ENCODE data around the gene PLOD2.

Gene PLOD2

GRCh38 chr3:146104068-146104467 is 56.9 kb downstream of the PLOD2 start:
- TF ChIP-seq MAX (IDR thresholded peaks at IDR 0.05), result no peak
- TF ChIP-seq USF1 (IDR thresholded peaks at IDR 0.05), result no peak
- TF ChIP-seq TEAD4 (IDR thresholded peaks at IDR 0.05), result no peak
- TF ChIP-seq CREB1 (IDR thresholded peaks at IDR 0.05; ENCODE audit: low read depth), result no peak
- TF ChIP-seq NFIC (IDR thresholded peaks at IDR 0.05), result no peak
- TF ChIP-seq EP300 (IDR thresholded peaks at IDR 0.05; ENCODE audit: borderline replicate concordance), result no peak
- TF ChIP-seq EGR1 (IDR thresholded peaks at IDR 0.05), result no peak
- no peak for TF ChIP-seq REST (IDR thresholded peaks at IDR 0.05; ENCODE audit: low read depth)
- TF ChIP-seq CEBPB (IDR thresholded peaks at IDR 0.05), result no peak

GRCh38 chr3:146102885-146103284 is 58.1 kb downstream of the PLOD2 start:
- no peak for TF ChIP-seq TEAD4 (IDR thresholded peaks at IDR 0.05)
- no peak for TF ChIP-seq USF1 (IDR thresholded peaks at IDR 0.05)

- no peak for TF ChIP-seq TCF12 (IDR thresholded peaks at IDR 0.05; ENCODE audit: low read depth)
- TF ChIP-seq EGR1 (IDR thresholded peaks at IDR 0.05), result no peak
- TF ChIP-seq NFIC (IDR thresholded peaks at IDR 0.05), result no peak
- no peak for TF ChIP-seq CREB1 (IDR thresholded peaks at IDR 0.05; ENCODE audit: low read depth)
- TF ChIP-seq MAX (IDR thresholded peaks at IDR 0.05), result no peak
- no peak for TF ChIP-seq FOXM1 (IDR thresholded peaks at IDR 0.05; ENCODE audit: borderline replicate concordance, low read depth)
- TF ChIP-seq RAD21 (IDR thresholded peaks at IDR 0.05; ENCODE audit: low read depth), result no peak
- no peak for TF ChIP-seq REST (IDR thresholded peaks at IDR 0.05; ENCODE audit: low read depth)
- TF ChIP-seq TEAD4 (IDR thresholded peaks at IDR 0.05), result no peak
- TF ChIP-seq TAF1 (IDR thresholded peaks at IDR 0.05; ENCODE audit: low read depth), result no peak
- no peak for TF ChIP-seq YY1 (IDR thresholded peaks at IDR 0.05; ENCODE audit: low read depth)
- TF ChIP-seq EP300 (IDR thresholded peaks at IDR 0.05; ENCODE audit: borderline replicate concordance), result no peak
- no peak for TF ChIP-seq ZBTB7A (IDR thresholded peaks at IDR 0.05; ENCODE audit: low read depth)
- no peak for TF ChIP-seq CEBPB (IDR thresholded peaks at IDR 0.05)
- TF ChIP-seq USF1 (IDR thresholded peaks at IDR 0.05), result no peak
These were observed 59.4 kb downstream of the PLOD2 start for GRCh38 chr3:146101538-146101937.

GRCh38 chr3:146100825-146101444 is 60.0 kb downstream of the PLOD2 start:
- TF ChIP-seq FOXM1 (IDR thresholded peaks at IDR 0.05; ENCODE audit: borderline replicate concordance, low read depth), result no peak
- TF ChIP-seq RAD21 (IDR thresholded peaks at IDR 0.05; ENCODE audit: low read depth), result no peak
- no peak for TF ChIP-seq EGR1 (IDR thresholded peaks at IDR 0.05)
- no peak for TF ChIP-seq TCF12 (IDR thresholded peaks at IDR 0.05; ENCODE audit: low read depth)
- TF ChIP-seq ZBTB7A (IDR thresholded peaks at IDR 0.05; ENCODE audit: low read depth), result no peak
- no peak for TF ChIP-seq EP300 (IDR thresholded peaks at IDR 0.05; ENCODE audit: borderline replicate concordance)
- TF ChIP-seq NFIC (IDR thresholded peaks at IDR 0.05), result no peak
- no peak for TF ChIP-seq CREB1 (IDR thresholded peaks at IDR 0.05; ENCODE audit: low read depth)
- TF ChIP-seq TAF1 (IDR thresholded peaks at IDR 0.05; ENCODE audit: low read depth), result no peak

- no peak for TF ChIP-seq ZBTB7A (IDR thresholded peaks at IDR 0.05; ENCODE audit: low read depth)
- no peak for TF ChIP-seq NFIC (IDR thresholded peaks at IDR 0.05)
- no peak for TF ChIP-seq RAD21 (IDR thresholded peaks at IDR 0.05; ENCODE audit: low read depth)
- TF ChIP-seq CREB1 (IDR thresholded peaks at IDR 0.05; ENCODE audit: low read depth), result no peak
- no peak for TF ChIP-seq USF1 (IDR thresholded peaks at IDR 0.05)
- TF ChIP-seq EP300 (IDR thresholded peaks at IDR 0.05; ENCODE audit: borderline replicate concordance), result no peak
- TF ChIP-seq TEAD4 (IDR thresholded peaks at IDR 0.05), result no peak
- TF ChIP-seq TCF12 (IDR thresholded peaks at IDR 0.05; ENCODE audit: low read depth), result no peak
- TF ChIP-seq FOXM1 (IDR thresholded peaks at IDR 0.05; ENCODE audit: borderline replicate concordance, low read depth), result no peak
- no peak for TF ChIP-seq REST (IDR thresholded peaks at IDR 0.05; ENCODE audit: low read depth)
These were observed 60.8 kb downstream of the PLOD2 start for GRCh38 chr3:146100180-146100579.
